22Rv1 (cell line): ENCODE data around the gene UBAP1.

Experiments
- CTCF ChIP-seq: fragments of 450-650 bp; IDR thresholded peaks from 2 replicates; pipeline ENCODE4 v1.5.1; 2017; ENCODE audit warnings: mild to moderate bottlenecking
- ZFX ChIP-seq: fragments of 450-650 bp; IDR thresholded peaks from 2 replicates; pipeline ENCODE4 v1.6.1; 2017; ENCODE audit warnings: antibody characterized with exemption, borderline replicate concordance

- TF ChIP-seq CTCF (no peak), ZFX (no peak)
These were observed 61.2 kb downstream of the UBAP1 start for GRCh38 chr9:34240006-34240405.
